ENCODE measurements around the gene KCNQ1.

KCNQ1 gene

GRCh38 chr11:2554338-2555207 lies 109.8 kb downstream of the KCNQ1 start:
- no peak for TF ChIP-seq EZH2 (IDR thresholded peaks at IDR 0.05; ENCODE audit: borderline replicate concordance, low read depth, low read length, severe bottlenecking)
- no peak for TF ChIP-seq CTCF (IDR thresholded peaks at IDR 0.05; ENCODE audit: borderline replicate concordance, extremely low read depth, low read length, poor library complexity, severe bottlenecking)
- Histone ChIP-seq H3K27ac (ENCODE audit: low read length) (no peak overlapping the region), H3K9ac (ENCODE audit: low read depth, low read length) (no peak overlapping the region), H4K20me1 (ENCODE audit: insufficient read depth, low read length) (no peaks in the 10 kb centered on the region), H3K79me2 (ENCODE audit: insufficient read depth, low read length) (no peaks in the 10 kb centered on the region), H3K27me3 (ENCODE audit: insufficient read depth, low read length, poor library complexity) (peaks cover 3% of the 10 kb centered on the region), H2AFZ (ENCODE audit: low read depth, low read length) (no peak overlapping the region), H3K36me3 (ENCODE audit: insufficient read depth, low read length) (no peaks in the 10 kb centered on the region), H3K4me2 (ENCODE audit: insufficient read depth, low read length) (no peak overlapping the region), H3K9me3 (ENCODE audit: insufficient read depth, low read length, severe bottlenecking) (no peaks in the 10 kb centered on the region), H3K4me3 (ENCODE audit: low read depth in 1 of 2, low read length in 2 of 2) (no peak overlapping the region), H3K4me1 (ENCODE audit: insufficient read depth, low read length) (no peaks in the 10 kb centered on the region)
- ATAC-seq (ENCODE audit: insufficient read depth, low read depth): no peak
- DNase-seq: no peak

GRCh38 chr11:2555336-2555735 lies 110.5 kb downstream of the KCNQ1 start:
- H2AFZ ChIP-seq (ENCODE audit: low read depth, low read length): no peak overlapping the region
- H3K9ac ChIP-seq (ENCODE audit: low read depth, low read length): no peak overlapping the region
- no peak overlapping the region for H3K4me3 ChIP-seq (ENCODE audit: low read depth in 1 of 2, low read length in 2 of 2)
- H3K27ac ChIP-seq (ENCODE audit: low read length): no peak overlapping the region
- peaks cover 3% of the 10 kb centered on the region for H3K27me3 ChIP-seq (ENCODE audit: insufficient read depth, low read length, poor library complexity)
- TF ChIP-seq CTCF (IDR thresholded peaks at IDR 0.05; ENCODE audit: borderline replicate concordance, extremely low read depth, low read length, poor library complexity, severe bottlenecking) (no peak), EZH2 (IDR thresholded peaks at IDR 0.05; ENCODE audit: borderline replicate concordance, low read depth, low read length, severe bottlenecking) (no peak)
- no peaks in the 10 kb centered on the region for H4K20me1 ChIP-seq (ENCODE audit: insufficient read depth, low read length)
- H3K4me1 ChIP-seq (ENCODE audit: insufficient read depth, low read length): no peaks in the 10 kb centered on the region
- H3K79me2 ChIP-seq (ENCODE audit: insufficient read depth, low read length): no peaks in the 10 kb centered on the region
- no peaks in the 10 kb centered on the region for H3K9me3 ChIP-seq (ENCODE audit: insufficient read depth, low read length, severe bottlenecking)
- ATAC-seq (ENCODE audit: insufficient read depth, low read depth) (no peak), DNase-seq (no peak)
- no peak overlapping the region for H3K4me2 ChIP-seq (ENCODE audit: insufficient read depth, low read length)
- H3K36me3 ChIP-seq (ENCODE audit: insufficient read depth, low read length): no peaks in the 10 kb centered on the region

GRCh38 chr11:2555891-2556290 lies 111.1 kb downstream of the KCNQ1 start:
- Histone ChIP-seq H3K4me1 (ENCODE audit: insufficient read depth, low read length) (no peaks in the 10 kb centered on the region), H4K20me1 (ENCODE audit: insufficient read depth, low read length) (no peaks in the 10 kb centered on the region), H3K4me2 (ENCODE audit: insufficient read depth, low read length) (no peak overlapping the region), H3K9me3 (ENCODE audit: insufficient read depth, low read length, severe bottlenecking) (no peaks in the 10 kb centered on the region), H3K36me3 (ENCODE audit: insufficient read depth, low read length) (no peaks in the 10 kb centered on the region), H2AFZ (ENCODE audit: low read depth, low read length) (no peak overlapping the region), H3K4me3 (ENCODE audit: low read depth in 1 of 2, low read length in 2 of 2) (no peak overlapping the region), H3K79me2 (ENCODE audit: insufficient read depth, low read length) (no peaks in the 10 kb centered on the region), H3K27ac (ENCODE audit: low read length) (no peak overlapping the region), H3K27me3 (ENCODE audit: insufficient read depth, low read length, poor library complexity) (peaks cover 3% of the 10 kb centered on the region), H3K9ac (ENCODE audit: low read depth, low read length) (no peak overlapping the region)
- TF ChIP-seq CTCF (IDR thresholded peaks at IDR 0.05; ENCODE audit: borderline replicate concordance, extremely low read depth, low read length, poor library complexity, severe bottlenecking) (no peak), EZH2 (IDR thresholded peaks at IDR 0.05; ENCODE audit: borderline replicate concordance, low read depth, low read length, severe bottlenecking) (no peak)
- no peak for DNase-seq
- ATAC-seq (ENCODE audit: insufficient read depth, low read depth): no peak
